Stomach smooth muscle (tissue), 2 donors: ENCODE measurements around the gene NCK2.

Experiments
- H3K27ac ChIP-seq: one replicate; pipeline ENCODE4 v1.7.0; 2013; ENCODE audit warnings: mild to moderate bottlenecking, low read length, inconsistent platforms
- H3K27me3 ChIP-seq, 2 donors: one replicate each; pipeline ENCODE4 v1.7.0; 2013; ENCODE audit warnings: low read length in 2 of 2; ENCODE audit not compliant: insufficient read depth in 2 of 2, control insufficient read depth in 1 of 2
- H3K36me3 ChIP-seq, 2 donors: one replicate each; pipeline ENCODE4 v1.7.0; 2013; ENCODE audit warnings: low read length in 2 of 2; ENCODE audit not compliant: control insufficient read depth in 2 of 2, insufficient read depth in 2 of 2
- H3K4me1 ChIP-seq: one replicate; pipeline ENCODE4 v1.7.0; 2013; ENCODE audit warnings: low read length; ENCODE audit not compliant: control insufficient read depth, insufficient read depth
- H3K4me3 ChIP-seq, 2 donors: one replicate each; pipeline ENCODE4 v1.7.0; 2013; ENCODE audit warnings: low read length in 2 of 2
- H3K9ac ChIP-seq, 2 donors: one replicate each; pipeline ENCODE4 v1.7.0; 2013; ENCODE audit warnings: low read length in 2 of 2, mild to moderate bottlenecking in 1 of 2
- H3K9me3 ChIP-seq, 2 donors: one replicate each; pipeline ENCODE4 v1.7.0; 2013; ENCODE audit warnings: low read length in 2 of 2; ENCODE audit not compliant: control insufficient read depth in 2 of 2
- donor health status: healthy.
- donor health status: Pancreatic carcinoma.

The NCK2 gene

GRCh38 chr2:105872142-105872728 lies 127.5 kb downstream of the NCK2 start:
- Histone ChIP-seq H3K27me3 (no peaks in the 10 kb centered on the region), H3K4me1 (peaks cover 35% of the 10 kb centered on the region), H3K9ac (no peak overlapping the region), H3K36me3 (peaks cover 2% of the 10 kb centered on the region in 2 donors), H3K9me3 (no peaks in the 10 kb centered on the region), H3K27ac (no peak overlapping the region), H3K4me3 (no peak overlapping the region)

GRCh38 chr2:105872830-105873229 lies 128.1 kb downstream of the NCK2 start:
- Histone ChIP-seq H3K9me3 (no peaks in the 10 kb centered on the region), H3K27me3 (no peaks in the 10 kb centered on the region), H3K4me1 (peaks cover 32% of the 10 kb centered on the region), H3K36me3 (peaks cover 2% of the 10 kb centered on the region in 2 donors), H3K4me3 (no peak overlapping the region), H3K27ac (no peak overlapping the region), H3K9ac (no peak overlapping the region)

DNA sequence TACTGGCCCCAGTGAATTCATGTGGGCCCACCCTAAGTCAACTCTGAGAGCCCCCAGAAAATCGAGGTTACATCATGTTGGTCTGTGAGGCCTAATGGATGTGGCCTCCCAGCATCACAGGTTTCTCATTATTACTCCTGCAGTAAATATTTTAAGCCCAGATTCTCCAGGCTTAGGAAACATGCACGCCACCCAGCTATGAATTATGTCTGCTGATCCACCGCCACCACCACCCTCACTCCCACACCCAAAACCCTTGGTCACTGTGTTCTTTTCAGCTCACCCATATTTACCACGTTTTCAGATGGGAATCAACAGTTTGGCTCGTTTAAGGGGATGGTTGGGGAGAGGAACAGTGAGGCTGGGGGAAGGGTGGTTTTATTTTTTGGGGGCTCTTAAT lies 128.6 kb downstream of the NCK2 start:
- peaks cover 2% of the 10 kb centered on the region in 2 donors for H3K36me3 ChIP-seq
- no peaks in the 10 kb centered on the region for H3K9me3 ChIP-seq
- H3K9ac ChIP-seq = no peak overlapping the region
- no peak overlapping the region for H3K27ac ChIP-seq
- H3K4me1 ChIP-seq = peaks cover 27% of the 10 kb centered on the region
- no peaks in the 10 kb centered on the region for H3K27me3 ChIP-seq
- H3K4me3 ChIP-seq = no peak overlapping the region

- peaks cover 24% of the 10 kb centered on the region for H3K4me1 ChIP-seq
- no peaks in the 10 kb centered on the region for H3K27me3 ChIP-seq
- no peaks in the 10 kb centered on the region for H3K9me3 ChIP-seq
- peaks cover 2 to 6% of the 10 kb centered on the region in 2 donors for H3K36me3 ChIP-seq
- no peak overlapping the region for H3K9ac ChIP-seq
- H3K27ac ChIP-seq = no peak overlapping the region
- H3K4me3 ChIP-seq = no peak overlapping the region
These were observed 129.0 kb downstream of the NCK2 start for GRCh38 chr2:105873721-105874120.

DNA sequence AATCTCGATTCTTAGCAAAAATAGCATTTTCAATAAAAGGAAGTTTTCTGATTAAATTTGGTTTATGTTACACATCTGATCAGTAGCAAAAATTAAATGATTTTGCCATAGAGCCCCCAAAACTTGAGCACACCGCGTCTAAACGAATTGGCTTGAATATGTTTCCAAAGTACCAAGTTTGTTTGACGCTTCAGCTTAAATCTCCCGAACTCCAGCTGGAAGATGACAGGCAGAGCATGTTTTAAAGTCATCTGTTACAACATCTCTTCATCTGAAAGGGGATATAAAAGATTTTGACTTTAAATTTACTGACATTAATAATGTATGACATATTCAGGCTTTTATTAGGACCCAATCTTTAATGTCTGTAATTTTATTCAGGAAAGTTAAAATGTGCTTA lies 129.8 kb downstream of the NCK2 start:
- Histone ChIP-seq H3K4me3 (no peak overlapping the region), H3K36me3 (peaks cover 2 to 6% of the 10 kb centered on the region in 2 donors), H3K27ac (no peak overlapping the region), H3K27me3 (no peaks in the 10 kb centered on the region), H3K9me3 (no peaks in the 10 kb centered on the region), H3K4me1 (peaks cover 19% of the 10 kb centered on the region), H3K9ac (no peak overlapping the region)

DNA sequence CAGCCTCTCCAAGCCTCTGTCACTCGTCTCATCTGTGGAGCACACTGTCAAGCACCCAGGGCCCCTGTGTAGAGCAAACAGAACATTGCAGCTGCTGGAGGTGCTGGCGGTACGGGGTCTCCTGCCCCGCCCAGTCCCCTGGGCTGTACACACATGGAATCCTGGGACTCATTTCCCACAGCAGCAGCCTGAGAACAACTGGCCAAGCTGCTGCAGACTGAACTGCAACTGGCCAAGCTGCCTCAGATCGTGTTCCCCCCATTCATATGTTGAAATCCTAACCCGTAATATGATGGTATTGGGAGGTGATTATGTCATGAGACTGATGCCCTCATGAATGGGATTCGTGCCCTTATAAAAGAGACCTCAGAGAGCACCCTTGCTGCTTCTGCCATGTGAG lies 130.5 kb downstream of the NCK2 start:
- H3K36me3 ChIP-seq = peaks cover 2 to 6% of the 10 kb centered on the region in 2 donors
- H3K9me3 ChIP-seq = no peaks in the 10 kb centered on the region
- no peak overlapping the region for H3K27ac ChIP-seq
- H3K9ac ChIP-seq = no peak overlapping the region
- no peaks in the 10 kb centered on the region for H3K27me3 ChIP-seq
- H3K4me3 ChIP-seq = no peak overlapping the region
- peaks cover 19% of the 10 kb centered on the region for H3K4me1 ChIP-seq

- H3K4me3 ChIP-seq = no peak overlapping the region
- peaks cover 0 to 4% of the 10 kb centered on the region in 2 donors for H3K36me3 ChIP-seq
- no peaks in the 10 kb centered on the region for H3K9me3 ChIP-seq
- H3K27me3 ChIP-seq = no peaks in the 10 kb centered on the region
- no peak overlapping the region for H3K27ac ChIP-seq
- no peak overlapping the region for H3K9ac ChIP-seq
- peaks cover 19% of the 10 kb centered on the region for H3K4me1 ChIP-seq
These were observed 131.5 kb downstream of the NCK2 start for GRCh38 chr2:105876191-105876590.

DNA sequence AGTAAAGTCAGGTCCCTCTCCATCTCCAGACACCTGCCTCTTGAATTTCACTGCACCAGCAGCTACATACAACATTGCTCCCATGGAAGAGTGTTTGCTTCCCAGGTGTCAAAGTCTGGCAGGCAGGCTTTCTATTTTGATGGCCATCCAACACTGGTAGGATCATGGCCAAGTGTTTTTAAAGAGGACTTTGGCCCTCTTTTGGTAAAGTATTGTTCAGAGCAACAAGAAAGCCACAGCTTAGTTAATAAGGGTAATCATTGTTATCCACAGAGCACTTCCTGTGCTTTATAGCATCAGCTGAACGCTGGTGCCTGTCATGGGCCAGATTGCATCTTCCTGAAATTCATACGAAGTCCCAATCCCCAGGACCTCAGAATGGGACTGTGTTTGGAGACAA lies 133.2 kb downstream of the NCK2 start:
- H3K27ac ChIP-seq = no peak overlapping the region
- H3K9ac ChIP-seq = no peak overlapping the region
- no peaks in the 10 kb centered on the region for H3K27me3 ChIP-seq
- peaks cover 12% of the 10 kb centered on the region for H3K4me1 ChIP-seq
- H3K36me3 ChIP-seq = peaks cover 4 to 15% of the 10 kb centered on the region in 2 donors
- H3K9me3 ChIP-seq = no peaks in the 10 kb centered on the region
- no peak overlapping the region for H3K4me3 ChIP-seq

GRCh38 chr2:105879106-105879802 lies 134.5 kb downstream of the NCK2 start:
- Histone ChIP-seq H3K27me3 (no peaks in the 10 kb centered on the region), H3K9ac (no peak overlapping the region), H3K9me3 (no peaks in the 10 kb centered on the region), H3K36me3 (peaks cover 4 to 15% of the 10 kb centered on the region in 2 donors), H3K4me1 (peaks cover 13% of the 10 kb centered on the region), H3K4me3 (no peak overlapping the region), H3K27ac (no peak overlapping the region)

- Histone ChIP-seq H3K9me3 (no peaks in the 10 kb centered on the region), H3K4me1 (peaks cover 15% of the 10 kb centered on the region), H3K36me3 (peaks cover 4 to 15% of the 10 kb centered on the region in 2 donors), H3K4me3 (no peak overlapping the region), H3K27ac (no peak overlapping the region), H3K9ac (no peak overlapping the region), H3K27me3 (no peaks in the 10 kb centered on the region)
These were observed 135.1 kb downstream of the NCK2 start for GRCh38 chr2:105879803-105880300.

GRCh38 chr2:105880637-105881036 lies 135.9 kb downstream of the NCK2 start:
- Histone ChIP-seq H3K9ac (no peak overlapping the region), H3K27ac (no peak overlapping the region), H3K4me1 (peaks cover 10% of the 10 kb centered on the region), H3K36me3 (peaks cover 4 to 15% of the 10 kb centered on the region in 2 donors), H3K9me3 (no peaks in the 10 kb centered on the region), H3K4me3 (no peak overlapping the region), H3K27me3 (no peaks in the 10 kb centered on the region)
